Type B pancreatic cell (in vitro differentiated cells): ENCODE data around the gene PYDC1. TPM values are rescaled to one million over a fixed set of nuclear protein-coding genes. Genes with fewer than 3 reads are reported as not detected.

Experiments
- DNase-seq: peaks from one replicate; pipeline ENCODE4 v3.0.0; 2021; ENCODE audit warnings: mixed read lengths; ENCODE audit not compliant: unreplicated experiment; ENCODE audit errors: extremely low spot score
- H3K27ac Mint-ChIP-seq: 2 replicates; pipeline ENCODE4 v1.8.0; 2021; ENCODE audit warnings: mild to moderate bottlenecking, mixed read lengths
- H3K27me3 Mint-ChIP-seq: 2 replicates; pipeline ENCODE4 v1.8.0; 2021; ENCODE audit warnings: mixed read lengths
- H3K36me3 Mint-ChIP-seq: 2 replicates; pipeline ENCODE4 v1.8.0; 2021; ENCODE audit warnings: mixed read lengths
- H3K4me1 Mint-ChIP-seq: one replicate; pipeline ENCODE4 v1.8.0; 2021; ENCODE audit warnings: mixed read lengths; ENCODE audit not compliant: unreplicated experiment
- H3K4me3 Mint-ChIP-seq: 2 replicates; pipeline ENCODE4 v1.8.0; 2021; ENCODE audit warnings: mild to moderate bottlenecking, mixed read lengths
- H3K9me3 Mint-ChIP-seq: 2 replicates; pipeline ENCODE4 v1.8.0; 2021; ENCODE audit warnings: mixed read lengths
- total RNA-seq: library from RNA; stranded (reverse); gene quantifications from 2 replicates; pipeline ENCODE4 v1.2.1, GENCODE V29; 2021; ENCODE audit warnings: low replicate concordance
- TF ChIP-seq, protein P1 (sequence below): fragments of 200-600 bp; sonication (generic); conservative IDR thresholded peaks from 2 replicates; pipeline ENCODE4 v1.5.0; 2021; ENCODE audit warnings: antibody characterized with exemption, mild to moderate bottlenecking

Gene PYDC1
- total RNA-seq, 1 donor from 2014 or later: not detected

DNA sequence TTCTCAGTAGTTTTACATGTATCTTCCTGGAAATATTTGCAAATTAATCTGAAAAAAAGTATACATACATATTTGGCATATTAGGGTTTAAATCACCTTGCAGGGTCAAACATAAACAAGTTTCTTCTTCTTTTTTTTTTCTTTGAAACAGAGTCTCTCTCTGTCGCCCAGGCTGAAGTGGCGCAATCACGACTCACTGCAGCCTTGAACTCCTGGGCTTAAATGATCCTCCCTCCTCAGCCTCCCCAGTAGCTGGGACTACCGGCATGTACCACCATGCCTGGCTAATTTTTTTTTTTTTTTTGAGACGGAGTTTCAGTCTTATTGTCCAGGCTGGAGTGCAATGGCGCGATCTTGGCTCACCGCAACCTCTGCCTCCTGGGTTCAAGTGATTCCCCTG lies 49.6 kb downstream of the PYDC1 start:
- Mint-ChIP-seq H3K27ac (no peak overlapping the region), H3K9me3 (no peaks in the 10 kb centered on the region), H3K27me3 (no peaks in the 10 kb centered on the region), H3K4me1 (peaks cover 5% of the 10 kb centered on the region), H3K4me3 (no peak overlapping the region), H3K36me3 (no peaks in the 10 kb centered on the region)
- DNase-seq: no peak
- TF ChIP-seq, protein P1, sequence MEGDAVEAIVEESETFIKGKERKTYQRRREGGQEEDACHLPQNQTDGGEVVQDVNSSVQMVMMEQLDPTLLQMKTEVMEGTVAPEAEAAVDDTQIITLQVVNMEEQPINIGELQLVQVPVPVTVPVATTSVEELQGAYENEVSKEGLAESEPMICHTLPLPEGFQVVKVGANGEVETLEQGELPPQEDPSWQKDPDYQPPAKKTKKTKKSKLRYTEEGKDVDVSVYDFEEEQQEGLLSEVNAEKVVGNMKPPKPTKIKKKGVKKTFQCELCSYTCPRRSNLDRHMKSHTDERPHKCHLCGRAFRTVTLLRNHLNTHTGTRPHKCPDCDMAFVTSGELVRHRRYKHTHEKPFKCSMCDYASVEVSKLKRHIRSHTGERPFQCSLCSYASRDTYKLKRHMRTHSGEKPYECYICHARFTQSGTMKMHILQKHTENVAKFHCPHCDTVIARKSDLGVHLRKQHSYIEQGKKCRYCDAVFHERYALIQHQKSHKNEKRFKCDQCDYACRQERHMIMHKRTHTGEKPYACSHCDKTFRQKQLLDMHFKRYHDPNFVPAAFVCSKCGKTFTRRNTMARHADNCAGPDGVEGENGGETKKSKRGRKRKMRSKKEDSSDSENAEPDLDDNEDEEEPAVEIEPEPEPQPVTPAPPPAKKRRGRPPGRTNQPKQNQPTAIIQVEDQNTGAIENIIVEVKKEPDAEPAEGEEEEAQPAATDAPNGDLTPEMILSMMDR: no peak

Other genes with a start within 250 kb of the PYDC1 start
- 5.8 and 6.9 TPM in 2 replicates for gene HSD3B7, start 231.9 kb downstream of the PYDC1 start, total RNA-seq
- 1.0 and 9.9 TPM in 2 replicates for gene STX1B, start 206.5 kb downstream of the PYDC1 start, total RNA-seq
- 35.3 and 38.5 TPM in 2 replicates for gene STX4, start 183.6 kb downstream of the PYDC1 start, total RNA-seq
- 10.5 and 13.4 TPM in 2 replicates for gene ZNF668, start 142.9 kb downstream of the PYDC1 start, total RNA-seq
- gene ZNF646, start 142.7 kb downstream of the PYDC1 start, total RNA-seq: 21.0 and 27.2 TPM in 2 replicates
- 3.5 and 5.1 TPM in 2 replicates for gene PRSS53, start 128.2 kb downstream of the PYDC1 start, total RNA-seq
- 70.1 and 78.9 TPM in 2 replicates for gene VKORC1, start 122.3 kb downstream of the PYDC1 start, total RNA-seq
- gene BCKDK, start 108.7 kb downstream of the PYDC1 start, total RNA-seq: 38.5 and 44.5 TPM in 2 replicates
- gene KAT8, start 99.5 kb downstream of the PYDC1 start, total RNA-seq: 54.4 and 70.3 TPM in 2 replicates
- 84.7 and 205 TPM in 2 replicates for gene PRSS8, start 81.4 kb downstream of the PYDC1 start, total RNA-seq
- gene PRSS36, start 67.1 kb downstream of the PYDC1 start, total RNA-seq: 1.8 and 2.0 TPM in 2 replicates
- gene FUS, start 37.0 kb downstream of the PYDC1 start, total RNA-seq: 400 and 654 TPM in 2 replicates
- gene PYCARD, start 14.4 kb downstream of the PYDC1 start, total RNA-seq: 8.2 and 14.5 TPM in 2 replicates
- 0.02 TPM in 1 of 2 replicates, not detected in the other for gene TRIM72, start 3.0 kb downstream of the PYDC1 start, total RNA-seq
- 0.36 TPM in 1 of 2 replicates, not detected in the other for gene ITGAM, start 42.8 kb upstream of the PYDC1 start, total RNA-seq
- gene ITGAX, start 138.0 kb upstream of the PYDC1 start, total RNA-seq: not detected in 2 replicates
- gene ITGAD, start 176.2 kb upstream of the PYDC1 start, total RNA-seq: not detected in 2 replicates
- gene COX6A2, start 211.2 kb upstream of the PYDC1 start, total RNA-seq: not detected in 2 replicates
- 1.2 and 1.9 TPM in 2 replicates for gene ZNF843, start 225.7 kb upstream of the PYDC1 start, total RNA-seq
- 9.4 and 11.1 TPM in 2 replicates for gene ARMC5, start 242.4 kb upstream of the PYDC1 start, total RNA-seq